ENCODE data around the gene MIPOL1. TPM values are rescaled to one million over a fixed set of nuclear protein-coding genes. Genes with fewer than 3 reads are reported as not detected.
"Not testable (repeated sequence)": the region's sequence is repeated elsewhere in the genome, so short reads cannot be mapped to it uniquely, and the experiment has no call there.

The MIPOL1 gene
- total RNA-seq, 1 donor from 2014 or later: 12.1 TPM

GRCh38 chr14:37326434-37326833, 128.7 kb downstream of the MIPOL1 start:
- H3K4me1 Mint-ChIP-seq (ENCODE audit: unreplicated experiment): no peaks in the 10 kb centered on the region
- no peak for DNase-seq (ENCODE audit: low spot score)
- H3K36me3 Mint-ChIP-seq (ENCODE audit: low read depth, unreplicated experiment): no peaks in the 10 kb centered on the region
- H3K27me3 Mint-ChIP-seq (ENCODE audit: unreplicated experiment): no peaks in the 10 kb centered on the region
- peaks cover 4% of the 10 kb centered on the region for H3K9me3 Mint-ChIP-seq (ENCODE audit: unreplicated experiment)
- H3K4me3 Mint-ChIP-seq (ENCODE audit: unreplicated experiment): no peak overlapping the region
- no peak for TF ChIP-seq CTCF (IDR thresholded peaks at IDR 0.05; ENCODE audit: unreplicated experiment)
- no peak overlapping the region for H3K27ac Mint-ChIP-seq (ENCODE audit: unreplicated experiment)

- not testable (repeated sequence) for H3K9me3 Mint-ChIP-seq (ENCODE audit: unreplicated experiment); H3K27ac Mint-ChIP-seq (ENCODE audit: unreplicated experiment); H3K27me3 Mint-ChIP-seq (ENCODE audit: unreplicated experiment); H3K4me3 Mint-ChIP-seq (ENCODE audit: unreplicated experiment); DNase-seq (ENCODE audit: low spot score); H3K36me3 Mint-ChIP-seq (ENCODE audit: low read depth, unreplicated experiment); H3K4me1 Mint-ChIP-seq (ENCODE audit: unreplicated experiment)
Measured at GRCh38 chr14:37327933-37328332, 130.2 kb downstream of the MIPOL1 start.

- H3K4me1 Mint-ChIP-seq (ENCODE audit: unreplicated experiment): no peaks in the 10 kb centered on the region
- H3K27me3 Mint-ChIP-seq (ENCODE audit: unreplicated experiment): no peaks in the 10 kb centered on the region
- TF ChIP-seq CTCF (IDR thresholded peaks at IDR 0.05; ENCODE audit: unreplicated experiment): no peak
- no peaks in the 10 kb centered on the region for H3K36me3 Mint-ChIP-seq (ENCODE audit: low read depth, unreplicated experiment)
- H3K27ac Mint-ChIP-seq (ENCODE audit: unreplicated experiment): no peak overlapping the region
- no peak overlapping the region for H3K4me3 Mint-ChIP-seq (ENCODE audit: unreplicated experiment)
- peaks cover 4% of the 10 kb centered on the region for H3K9me3 Mint-ChIP-seq (ENCODE audit: unreplicated experiment)
- no peak for DNase-seq (ENCODE audit: low spot score)
Measured at GRCh38 chr14:37328673-37329072, 130.9 kb downstream of the MIPOL1 start.

- H3K36me3 Mint-ChIP-seq (ENCODE audit: low read depth, unreplicated experiment): no peaks in the 10 kb centered on the region
- no peaks in the 10 kb centered on the region for H3K27me3 Mint-ChIP-seq (ENCODE audit: unreplicated experiment)
- H3K9me3 Mint-ChIP-seq (ENCODE audit: unreplicated experiment): peaks cover 4% of the 10 kb centered on the region
- H3K4me1 Mint-ChIP-seq (ENCODE audit: unreplicated experiment): no peaks in the 10 kb centered on the region
- H3K27ac Mint-ChIP-seq (ENCODE audit: unreplicated experiment): no peak overlapping the region
- no peak for TF ChIP-seq CTCF (IDR thresholded peaks at IDR 0.05; ENCODE audit: unreplicated experiment)
- DNase-seq (ENCODE audit: low spot score): no peak
- no peak overlapping the region for H3K4me3 Mint-ChIP-seq (ENCODE audit: unreplicated experiment)
Measured at GRCh38 chr14:37329189-37330001, 131.7 kb downstream of the MIPOL1 start.

- Mint-ChIP-seq H3K36me3 (ENCODE audit: low read depth, unreplicated experiment) (no peaks in the 10 kb centered on the region), H3K27ac (ENCODE audit: unreplicated experiment) (no peak overlapping the region), H3K4me1 (ENCODE audit: unreplicated experiment) (no peaks in the 10 kb centered on the region), H3K4me3 (ENCODE audit: unreplicated experiment) (no peak overlapping the region), H3K9me3 (ENCODE audit: unreplicated experiment) (peaks cover 4% of the 10 kb centered on the region), H3K27me3 (ENCODE audit: unreplicated experiment) (no peaks in the 10 kb centered on the region)
- TF ChIP-seq CTCF (IDR thresholded peaks at IDR 0.05; ENCODE audit: unreplicated experiment): no peak
- no peak for DNase-seq (ENCODE audit: low spot score)
Measured at GRCh38 chr14:37330910-37331309, 133.2 kb downstream of the MIPOL1 start.
